Choroid plexus epithelial cell (primary cell): ENCODE results near the gene CCT5.
A peak's percentile ranks its signal among the peaks of the same experiment; 100 is the strongest.

Source experiments
- DNase-seq: peaks from one replicate; pipeline ENCODE4 v3.0.0-alpha.2; 2010; ENCODE audit warnings: low read depth
- H3K4me3 ChIP-seq: 2 replicates; pipeline ENCODE4 v1.5.1; 2011; ENCODE audit warnings: low read depth, mild to moderate bottlenecking, control low read depth, low read length, moderate library complexity
- TF ChIP-seq, protein P1 (sequence below): conservative IDR thresholded peaks from 2 replicates; pipeline ENCODE4 v1.5.1; 2011; ENCODE audit warnings: low read depth, mild to moderate bottlenecking, control low read depth, inconsistent platforms, low read length, moderate library complexity

The CCT5 gene

GRCh38 chr5:10228288-10228687, 21.8 kb upstream of the CCT5 start:
- no peak overlapping the region for H3K4me3 ChIP-seq
- TF ChIP-seq, protein P1, sequence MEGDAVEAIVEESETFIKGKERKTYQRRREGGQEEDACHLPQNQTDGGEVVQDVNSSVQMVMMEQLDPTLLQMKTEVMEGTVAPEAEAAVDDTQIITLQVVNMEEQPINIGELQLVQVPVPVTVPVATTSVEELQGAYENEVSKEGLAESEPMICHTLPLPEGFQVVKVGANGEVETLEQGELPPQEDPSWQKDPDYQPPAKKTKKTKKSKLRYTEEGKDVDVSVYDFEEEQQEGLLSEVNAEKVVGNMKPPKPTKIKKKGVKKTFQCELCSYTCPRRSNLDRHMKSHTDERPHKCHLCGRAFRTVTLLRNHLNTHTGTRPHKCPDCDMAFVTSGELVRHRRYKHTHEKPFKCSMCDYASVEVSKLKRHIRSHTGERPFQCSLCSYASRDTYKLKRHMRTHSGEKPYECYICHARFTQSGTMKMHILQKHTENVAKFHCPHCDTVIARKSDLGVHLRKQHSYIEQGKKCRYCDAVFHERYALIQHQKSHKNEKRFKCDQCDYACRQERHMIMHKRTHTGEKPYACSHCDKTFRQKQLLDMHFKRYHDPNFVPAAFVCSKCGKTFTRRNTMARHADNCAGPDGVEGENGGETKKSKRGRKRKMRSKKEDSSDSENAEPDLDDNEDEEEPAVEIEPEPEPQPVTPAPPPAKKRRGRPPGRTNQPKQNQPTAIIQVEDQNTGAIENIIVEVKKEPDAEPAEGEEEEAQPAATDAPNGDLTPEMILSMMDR, result no peak
- no peak for DNase-seq

- no peak overlapping the region for H3K4me3 ChIP-seq
- TF ChIP-seq, protein P1, result peak; percentile 62
- DNase-seq, result peak; percentile 60
Measured at GRCh38 chr5:10229306-10230048, 20.6 kb upstream of the CCT5 start.

- H3K4me3 ChIP-seq, result no peak overlapping the region
- DNase-seq, result no peak
- TF ChIP-seq, protein P1, result no peak
Measured at GRCh38 chr5:10232386-10232785, 17.7 kb upstream of the CCT5 start.

DNA sequence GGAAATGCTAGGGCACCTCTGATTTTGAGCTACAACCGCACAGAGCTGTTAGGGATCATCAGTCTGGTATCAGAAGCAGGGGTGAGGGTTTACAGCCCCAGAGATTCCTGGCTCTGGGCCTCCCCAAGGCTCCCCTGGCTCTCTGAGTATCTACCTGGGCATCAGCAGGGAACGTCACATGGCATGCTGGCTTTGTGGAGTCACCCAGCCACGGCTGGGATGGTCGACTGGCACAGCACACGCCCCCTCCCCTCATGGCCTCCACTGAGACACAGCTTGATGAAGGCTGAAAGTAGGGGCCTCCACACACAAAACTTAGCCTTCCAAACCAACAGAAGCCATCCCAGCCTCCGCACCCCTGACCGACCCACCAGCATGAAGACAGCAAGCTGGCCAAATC, 17.1 kb upstream of the CCT5 start:
- H3K4me3 ChIP-seq, result no peak overlapping the region
- DNase-seq, result no peak
- TF ChIP-seq, protein P1, result no peak

GRCh38 chr5:10233505-10233904, 16.6 kb upstream of the CCT5 start:
- no peak overlapping the region for H3K4me3 ChIP-seq
- TF ChIP-seq, protein P1, result no peak
- DNase-seq, result peak; percentile 97

DNA sequence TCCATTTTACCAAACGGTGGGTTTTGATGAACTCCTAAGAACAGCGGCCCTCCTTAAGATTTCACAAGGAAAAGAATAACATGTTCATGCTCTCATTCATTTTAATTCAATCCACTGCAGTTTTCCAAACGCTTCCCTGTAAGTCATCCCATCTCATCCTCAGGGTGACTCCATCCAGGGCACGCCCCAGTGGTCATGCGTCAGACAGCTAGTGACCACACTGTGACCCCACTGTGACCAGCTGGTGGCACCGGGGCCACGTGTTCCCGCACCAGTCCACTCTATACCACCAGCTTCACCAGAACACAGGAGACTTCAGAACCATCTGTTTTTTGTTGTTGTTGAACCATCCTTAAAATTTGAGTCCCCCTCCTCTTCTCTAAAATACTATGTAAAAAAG, 14.7 kb upstream of the CCT5 start:
- DNase-seq, result no peak
- TF ChIP-seq, protein P1, result no peak
- no peak overlapping the region for H3K4me3 ChIP-seq

DNA sequence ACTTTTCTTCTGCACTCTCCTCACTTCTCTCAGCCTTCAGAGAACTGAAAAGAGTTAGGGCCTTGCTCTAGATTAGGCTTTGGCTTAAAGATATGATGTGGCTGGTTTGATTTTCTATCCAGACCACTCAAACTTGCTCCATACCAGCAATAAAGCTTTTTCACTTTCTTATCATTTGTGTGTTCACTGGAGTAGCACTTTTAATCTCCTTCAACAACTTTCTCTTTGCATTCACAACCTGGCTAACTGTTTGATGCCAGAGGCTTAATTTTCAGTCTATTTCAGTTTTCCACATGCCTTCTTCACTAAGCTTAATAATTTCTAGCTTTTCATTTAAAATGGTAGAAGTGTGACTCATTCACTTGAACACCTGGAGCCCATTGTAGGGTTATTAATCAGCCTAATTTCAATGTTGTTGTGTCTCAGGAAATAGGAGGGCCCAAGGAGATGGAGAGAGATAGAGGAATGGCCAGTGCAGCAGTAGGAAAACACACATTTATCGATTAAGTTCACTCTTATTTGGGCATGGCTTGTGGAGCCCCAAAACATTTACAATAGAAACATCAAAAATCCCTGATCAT, 6.3 kb upstream of the CCT5 start:
- no peak overlapping the region for H3K4me3 ChIP-seq
- TF ChIP-seq, protein P1, result no peak
- DNase-seq, result no peak
